HG02798 (cell line): ENCODE measurements around the gene CDCP1.

ENCODE experiments used
- ATAC-seq: cut with Tn5 transposase; IDR thresholded peaks from one replicate; pipeline ENCODE4 v1.9.1; 2021; ENCODE audit warnings: mild to moderate bottlenecking; ENCODE audit not compliant: unreplicated experiment, poor library complexity

CDCP1 gene, protein sequence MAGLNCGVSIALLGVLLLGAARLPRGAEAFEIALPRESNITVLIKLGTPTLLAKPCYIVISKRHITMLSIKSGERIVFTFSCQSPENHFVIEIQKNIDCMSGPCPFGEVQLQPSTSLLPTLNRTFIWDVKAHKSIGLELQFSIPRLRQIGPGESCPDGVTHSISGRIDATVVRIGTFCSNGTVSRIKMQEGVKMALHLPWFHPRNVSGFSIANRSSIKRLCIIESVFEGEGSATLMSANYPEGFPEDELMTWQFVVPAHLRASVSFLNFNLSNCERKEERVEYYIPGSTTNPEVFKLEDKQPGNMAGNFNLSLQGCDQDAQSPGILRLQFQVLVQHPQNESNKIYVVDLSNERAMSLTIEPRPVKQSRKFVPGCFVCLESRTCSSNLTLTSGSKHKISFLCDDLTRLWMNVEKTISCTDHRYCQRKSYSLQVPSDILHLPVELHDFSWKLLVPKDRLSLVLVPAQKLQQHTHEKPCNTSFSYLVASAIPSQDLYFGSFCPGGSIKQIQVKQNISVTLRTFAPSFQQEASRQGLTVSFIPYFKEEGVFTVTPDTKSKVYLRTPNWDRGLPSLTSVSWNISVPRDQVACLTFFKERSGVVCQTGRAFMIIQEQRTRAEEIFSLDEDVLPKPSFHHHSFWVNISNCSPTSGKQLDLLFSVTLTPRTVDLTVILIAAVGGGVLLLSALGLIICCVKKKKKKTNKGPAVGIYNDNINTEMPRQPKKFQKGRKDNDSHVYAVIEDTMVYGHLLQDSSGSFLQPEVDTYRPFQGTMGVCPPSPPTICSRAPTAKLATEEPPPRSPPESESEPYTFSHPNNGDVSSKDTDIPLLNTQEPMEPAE

DNA sequence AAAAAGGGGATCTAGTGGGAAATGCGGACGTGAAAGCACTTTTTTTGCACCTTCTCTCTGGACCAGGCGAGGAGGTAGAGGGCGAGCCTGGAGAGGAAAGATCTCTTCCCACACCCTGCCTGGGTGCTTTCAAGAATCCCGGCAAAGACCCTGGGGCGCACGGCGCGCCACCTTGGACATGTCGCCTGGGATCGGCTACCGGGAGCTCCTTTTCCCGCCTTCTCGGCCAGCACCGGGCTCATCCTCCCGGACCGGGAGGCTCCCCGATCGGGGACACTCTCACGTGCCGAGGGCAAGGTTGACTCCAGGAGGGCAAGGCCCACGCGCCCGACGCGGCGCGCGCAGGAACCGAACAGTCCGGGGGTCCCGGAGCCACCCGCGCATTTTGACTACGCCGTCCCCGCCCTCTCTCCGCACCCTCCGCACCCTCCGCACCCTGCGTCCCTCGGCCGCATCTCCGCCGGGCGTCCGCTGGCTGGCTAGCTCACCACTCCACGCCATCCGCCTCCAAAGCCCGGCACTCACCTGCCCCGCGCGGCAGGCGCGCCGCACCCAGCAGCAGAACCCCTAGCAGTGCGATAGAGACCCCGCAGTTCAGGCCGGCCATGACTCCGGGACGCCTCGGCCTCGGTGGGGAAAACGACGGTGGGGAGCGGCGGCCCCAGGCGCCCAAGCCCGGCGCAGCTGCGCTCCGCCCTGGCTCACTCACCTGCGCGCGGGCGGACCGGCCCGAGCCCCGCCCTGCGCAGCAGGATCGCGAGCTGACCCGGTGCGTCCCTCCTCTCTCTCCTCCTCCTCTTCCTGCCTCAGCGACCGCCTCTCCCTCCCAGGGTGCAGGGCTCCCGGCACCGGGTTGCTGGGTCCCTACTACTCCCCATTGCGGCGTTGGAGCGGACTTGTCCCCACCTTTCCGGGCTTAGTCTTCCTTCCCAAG, at the start of gene CDCP1:
CDCP1 (minus strand) TSS at position 698 of the 934 bp plus-strand sequence; CDS start at position 607, 91 bp downstream.
- no peak for ATAC-seq

DNA sequence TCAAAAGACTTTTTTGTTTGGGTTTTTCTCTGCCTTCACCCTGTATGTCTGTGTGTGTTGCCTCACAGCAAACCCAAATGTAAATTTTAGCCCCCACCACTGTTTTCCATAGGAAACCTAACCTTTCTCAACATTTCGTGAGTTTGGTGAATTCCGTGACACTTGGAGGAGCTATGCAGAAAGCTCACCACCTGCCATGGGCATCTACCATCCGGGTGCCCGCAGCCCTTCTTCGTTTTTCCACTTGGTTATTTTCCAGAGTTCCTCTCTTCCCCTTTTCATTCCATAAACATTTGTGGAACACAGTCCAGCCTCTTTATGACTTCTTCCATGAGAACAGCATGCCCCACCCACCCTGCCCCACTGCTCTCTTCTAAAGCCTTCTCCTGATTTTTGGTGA, 48.6 kb upstream of the CDCP1 start:
- no peak for ATAC-seq

DNA sequence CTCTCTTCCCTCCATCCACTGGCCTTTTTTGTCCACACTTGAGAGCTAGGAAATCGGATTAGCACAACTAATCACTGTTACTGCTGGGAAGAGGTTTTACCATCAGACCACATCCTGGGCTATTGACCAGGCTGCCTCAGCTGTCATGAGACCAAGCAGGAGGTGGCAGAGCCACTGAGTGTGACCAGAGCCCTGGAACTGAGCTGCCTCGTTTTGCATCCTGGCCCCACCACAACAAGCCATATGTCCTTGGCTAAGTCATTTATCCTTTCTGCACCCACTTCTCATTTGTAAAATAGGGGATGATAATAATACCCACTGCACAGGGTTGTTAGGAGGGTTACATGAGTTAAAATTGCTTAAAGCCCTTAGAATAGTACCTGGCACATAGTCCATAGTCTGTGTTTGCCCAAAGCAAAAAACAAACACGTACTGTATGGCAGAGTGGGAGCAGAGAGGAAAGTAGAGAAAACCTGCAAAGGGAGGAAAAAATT, 45.8 kb upstream of the CDCP1 start:
- ATAC-seq: no peak

DNA sequence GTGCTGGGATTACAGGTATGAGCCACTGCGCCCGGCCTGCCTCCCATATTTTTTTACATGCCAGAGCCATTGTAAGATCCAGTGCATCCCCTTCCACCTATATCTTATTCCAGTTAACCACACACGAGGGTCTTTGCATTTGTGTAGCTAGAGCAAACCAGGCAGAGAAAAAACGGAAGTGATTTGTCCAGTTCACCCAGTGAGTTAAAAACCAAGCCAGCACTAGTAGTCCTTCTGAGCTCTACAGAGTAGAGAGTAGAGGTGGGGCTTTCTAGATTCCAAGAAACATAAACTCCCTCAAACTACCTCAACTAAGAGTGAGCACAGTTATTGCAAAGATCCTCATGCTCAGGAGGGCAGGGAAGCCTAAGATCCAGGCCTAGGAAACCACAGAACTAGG, 45.2 kb upstream of the CDCP1 start:
- no peak for ATAC-seq

DNA sequence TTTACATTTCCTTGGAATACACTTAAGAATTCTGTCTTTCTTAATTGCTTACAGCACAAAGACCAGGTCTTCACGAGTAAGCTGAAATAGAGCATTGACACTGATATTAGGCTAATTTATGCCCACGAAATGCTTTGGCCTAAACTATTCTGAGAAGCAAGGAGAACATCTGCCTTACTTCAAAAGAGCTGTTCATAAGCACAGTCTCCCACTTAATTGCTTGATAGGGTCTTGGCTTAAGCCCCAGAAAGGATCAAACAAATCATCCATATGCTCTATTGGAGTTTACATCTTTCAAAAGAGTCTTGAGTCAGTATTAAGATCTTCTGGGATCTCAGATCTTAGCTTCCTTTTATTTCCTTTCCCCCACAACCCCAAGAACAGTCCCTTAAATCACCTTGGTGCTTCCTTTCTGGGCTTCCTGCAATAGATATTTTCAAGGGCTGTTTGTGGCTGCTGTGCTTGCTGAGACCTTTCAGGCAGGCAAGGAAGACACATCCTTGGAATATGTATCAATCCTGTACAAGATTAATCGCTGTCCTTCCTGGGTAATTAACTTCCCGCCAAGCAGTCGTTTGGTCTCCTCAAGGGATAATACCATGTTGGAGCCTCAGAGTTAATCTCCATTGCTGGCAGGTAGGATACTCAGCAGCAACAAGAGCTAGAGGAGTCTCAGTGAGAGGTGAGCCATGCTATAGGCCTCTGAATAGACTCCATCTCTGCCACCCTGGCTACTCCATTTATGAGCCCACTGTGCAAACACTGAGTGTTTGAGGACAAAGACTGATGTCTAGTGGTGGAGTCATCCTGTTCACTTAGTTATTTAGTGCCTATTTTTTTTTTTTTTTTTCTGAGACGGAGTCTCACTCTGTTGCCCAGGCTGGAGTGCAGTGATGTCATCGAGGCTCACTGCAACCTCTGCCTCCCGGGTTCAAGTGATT, 42.8 kb upstream of the CDCP1 start:
- ATAC-seq: no peak

DNA sequence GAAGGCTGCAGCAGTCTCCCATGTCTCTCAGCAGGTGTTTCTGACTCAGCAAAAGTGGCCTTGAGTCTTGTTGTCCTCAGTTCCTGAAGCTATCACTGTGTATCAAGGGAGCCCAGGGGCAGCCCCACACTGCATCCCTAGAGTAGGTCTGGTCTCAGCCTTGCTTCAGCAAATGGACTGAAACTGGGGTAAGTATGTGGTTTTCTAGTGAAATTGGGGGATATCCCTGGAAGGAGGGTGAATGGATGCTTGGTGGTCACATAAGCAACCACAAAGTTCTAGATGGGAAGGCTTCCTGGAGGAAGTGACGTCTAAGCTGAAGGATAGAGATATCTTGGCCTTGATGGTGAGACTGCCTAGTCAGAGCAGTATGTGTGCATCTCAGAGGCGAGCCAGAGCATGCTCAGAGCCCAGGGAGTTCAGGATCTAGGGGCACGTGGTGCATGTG, 41.5 kb upstream of the CDCP1 start:
- peak; percentile 48 for ATAC-seq

DNA sequence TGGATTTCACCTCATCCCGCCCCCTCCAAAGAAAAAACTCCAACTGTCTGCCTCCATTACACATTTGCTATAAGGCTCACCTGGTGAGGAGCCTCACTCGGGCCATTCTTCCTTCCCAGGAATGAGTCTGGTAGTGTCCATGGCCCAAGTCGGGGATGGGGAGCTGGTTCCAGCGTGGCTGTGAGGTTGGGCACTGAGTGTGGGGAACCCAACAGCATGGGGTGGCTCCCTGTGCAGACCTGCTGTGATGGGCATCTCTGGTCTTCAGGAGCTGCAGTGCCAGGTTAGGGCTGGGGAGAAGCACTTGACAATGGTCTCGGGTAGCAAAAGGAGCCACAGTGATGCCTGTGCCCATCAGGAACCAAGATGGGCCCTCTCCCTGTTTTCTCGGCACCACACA, 40.7 kb upstream of the CDCP1 start:
- no peak for ATAC-seq

DNA sequence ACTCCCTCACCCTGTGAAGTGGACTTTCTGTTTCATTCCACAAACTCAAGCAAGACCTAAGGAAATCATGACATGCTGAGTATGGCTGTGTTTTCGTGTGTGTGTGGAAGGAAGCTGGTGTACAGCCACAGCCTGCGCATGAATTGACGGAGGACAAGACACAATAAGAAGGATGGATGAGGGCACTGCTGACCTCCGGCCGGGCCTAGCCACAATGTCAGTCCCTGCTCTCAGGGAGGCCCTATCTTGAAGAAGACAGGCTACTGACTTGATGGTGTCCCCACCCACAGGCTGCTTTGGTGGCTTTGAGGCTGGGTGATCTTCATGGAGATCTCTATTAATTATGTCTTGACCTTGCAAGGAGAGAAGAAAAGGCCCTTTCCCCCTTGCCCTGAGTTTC, 39.3 kb upstream of the CDCP1 start:
- no peak for ATAC-seq

DNA sequence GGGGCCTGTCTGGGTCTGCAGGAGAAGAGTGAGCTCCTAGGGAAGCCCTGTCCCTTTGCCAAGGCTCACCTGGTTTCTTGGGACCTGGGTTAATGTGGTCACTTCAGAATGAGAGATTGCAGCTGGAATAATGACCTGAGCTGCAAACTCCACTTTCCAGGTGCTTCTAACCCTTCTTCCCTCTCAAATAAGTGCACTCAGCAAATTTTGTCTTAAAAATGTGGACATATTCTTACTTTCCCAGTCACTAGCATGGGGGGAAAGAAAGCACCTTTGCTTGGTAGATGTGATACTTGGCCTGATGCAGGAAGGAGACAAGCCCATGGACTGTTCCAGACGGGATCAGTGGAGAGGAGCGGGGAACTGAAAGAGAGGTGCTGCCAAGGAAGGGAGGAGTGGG, 38.9 kb upstream of the CDCP1 start:
- ATAC-seq: no peak

DNA sequence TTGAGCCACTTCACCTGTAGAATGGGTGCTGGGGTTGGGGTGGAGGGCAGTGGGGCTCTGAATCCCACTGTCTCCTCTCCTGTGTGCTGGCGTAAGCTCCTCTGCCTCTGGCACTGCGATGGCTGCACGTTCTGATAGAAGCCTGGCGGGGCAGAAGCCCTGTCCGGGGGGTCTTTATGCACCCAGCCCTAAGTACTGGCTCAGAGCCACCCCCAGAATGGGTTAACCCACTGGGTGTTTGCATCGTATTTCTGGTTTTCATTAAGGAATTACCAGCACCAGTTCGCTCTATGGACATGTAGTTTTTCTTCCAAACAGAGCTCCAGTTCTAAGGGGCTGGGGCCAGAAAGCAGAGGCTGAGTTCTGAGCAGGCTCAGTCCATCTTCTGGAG, 37.7 kb upstream of the CDCP1 start:
- no peak for ATAC-seq

DNA sequence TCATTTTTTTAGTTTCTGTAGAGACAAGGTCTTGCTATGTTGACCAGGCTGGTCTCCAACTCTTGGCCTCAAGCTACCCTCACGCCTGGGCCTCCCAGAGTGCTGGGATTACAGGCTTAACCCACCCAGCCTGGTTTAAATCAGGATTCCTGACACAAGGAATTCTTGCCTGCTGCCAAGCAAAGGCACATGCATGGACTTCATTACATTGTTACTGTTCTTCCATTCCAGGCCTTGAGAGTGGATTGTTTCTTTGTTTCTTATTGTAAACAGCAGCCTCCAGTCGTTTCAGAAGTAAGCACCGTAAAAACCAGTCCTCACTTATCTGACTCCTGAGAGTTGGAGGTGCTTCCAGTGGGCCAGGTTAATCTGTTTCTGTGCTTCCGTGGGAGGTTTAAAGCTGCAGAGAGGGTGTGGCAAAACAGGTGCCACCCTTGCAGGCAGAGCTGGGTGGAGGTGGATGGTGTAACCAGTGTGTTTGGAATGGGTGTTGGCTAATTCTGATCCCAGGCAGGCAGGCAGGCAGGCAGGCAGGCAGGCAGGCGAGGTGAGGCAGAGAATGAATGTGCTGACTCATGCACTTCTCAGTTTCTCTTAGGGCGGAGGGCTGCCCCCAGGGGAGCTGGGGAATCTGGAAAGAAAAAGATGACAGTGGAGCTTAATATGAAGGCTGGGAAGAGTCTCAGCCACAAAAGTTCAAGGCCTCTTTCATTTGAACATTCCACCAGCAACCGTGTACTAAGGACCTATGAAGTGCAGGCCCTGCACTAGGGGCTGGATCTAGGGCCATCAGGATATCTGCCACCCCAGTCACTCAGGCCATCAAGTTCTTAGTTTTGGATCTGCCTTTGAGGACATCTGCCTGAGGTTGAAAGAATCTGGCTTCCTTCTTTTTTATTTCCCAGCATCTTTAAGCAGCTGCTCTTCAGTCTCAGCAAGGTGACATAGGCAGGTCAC, 37.0 kb upstream of the CDCP1 start:
- no peak for ATAC-seq

DNA sequence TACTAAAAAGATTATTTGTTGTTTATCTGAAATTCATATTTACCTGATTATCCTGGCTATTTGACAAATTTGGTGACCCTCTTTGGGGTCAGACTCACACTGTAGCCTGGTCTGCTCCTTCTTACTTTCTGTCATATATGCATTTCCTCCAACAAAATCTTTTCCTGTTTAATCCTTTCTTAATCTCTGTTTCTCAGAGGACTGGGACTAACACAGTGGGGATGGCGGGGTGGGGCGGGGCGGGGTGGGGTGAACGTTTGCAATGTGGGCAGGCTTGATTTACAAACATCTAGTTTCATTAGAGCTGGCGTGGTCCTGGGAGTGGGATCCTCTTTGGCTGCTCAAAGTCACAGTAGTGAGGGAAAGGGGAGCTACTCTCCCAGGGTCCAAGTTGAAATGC, 35.3 kb upstream of the CDCP1 start:
- ATAC-seq: no peak

DNA sequence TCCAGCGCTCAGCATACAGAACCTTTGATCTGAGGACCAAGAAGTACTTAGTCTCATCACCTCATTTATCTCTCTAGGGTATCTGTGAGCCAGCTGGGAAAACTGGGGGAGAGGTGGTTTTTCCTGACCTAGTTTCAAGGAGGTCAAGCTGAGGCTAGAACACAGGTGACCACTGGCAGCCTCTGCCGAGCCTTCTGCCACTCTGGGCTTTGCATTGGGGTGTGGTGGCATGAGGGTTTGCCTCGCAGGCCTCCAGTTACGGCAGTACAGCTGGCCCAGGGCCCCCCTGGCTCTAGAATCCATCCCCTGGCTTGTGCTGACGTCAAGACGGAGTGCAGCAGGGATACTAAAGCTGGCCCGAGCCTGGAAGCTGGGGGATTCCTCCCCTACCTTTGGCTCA, 34.7 kb upstream of the CDCP1 start:
- ATAC-seq: no peak

DNA sequence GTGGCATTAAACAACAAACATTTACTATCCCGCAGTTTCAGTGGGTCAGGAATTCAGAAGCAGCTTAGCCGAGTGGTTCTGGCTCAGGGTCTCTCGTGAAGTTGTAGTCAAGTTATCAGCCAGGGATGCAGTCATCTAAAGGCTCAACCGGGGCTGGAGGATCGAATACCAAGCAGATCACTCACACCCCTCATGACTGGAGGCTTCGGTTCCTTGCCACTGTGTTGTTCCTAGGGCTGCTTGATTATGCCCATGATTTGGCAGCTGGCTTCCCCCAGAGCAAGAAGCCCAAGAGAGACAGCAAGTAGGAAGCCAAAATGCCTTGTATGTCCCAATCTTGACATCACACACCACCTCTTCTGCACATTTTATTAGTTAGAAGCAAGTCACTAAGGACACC, 33.9 kb upstream of the CDCP1 start:
- no peak for ATAC-seq

DNA sequence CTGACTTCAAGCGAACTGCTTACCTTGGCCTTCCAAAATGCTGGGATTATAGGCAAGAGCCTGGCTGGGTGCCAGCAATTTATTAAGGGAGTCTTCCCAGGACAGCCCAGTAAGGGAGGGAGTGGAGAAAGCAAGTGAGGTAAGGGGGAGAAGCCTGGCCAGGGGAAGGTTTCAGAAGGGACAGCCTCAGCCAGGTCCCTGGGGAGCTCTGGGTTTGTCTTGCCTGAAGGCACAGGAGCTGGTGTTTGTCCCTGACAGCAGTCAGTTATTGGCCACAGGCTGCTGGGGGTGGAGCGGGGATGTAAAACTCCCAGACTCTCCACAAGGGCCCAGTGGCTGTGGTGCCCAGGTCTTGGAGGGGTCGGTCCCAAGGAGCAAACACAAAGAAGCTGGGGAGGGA, 33.0 kb upstream of the CDCP1 start:
- no peak for ATAC-seq

DNA sequence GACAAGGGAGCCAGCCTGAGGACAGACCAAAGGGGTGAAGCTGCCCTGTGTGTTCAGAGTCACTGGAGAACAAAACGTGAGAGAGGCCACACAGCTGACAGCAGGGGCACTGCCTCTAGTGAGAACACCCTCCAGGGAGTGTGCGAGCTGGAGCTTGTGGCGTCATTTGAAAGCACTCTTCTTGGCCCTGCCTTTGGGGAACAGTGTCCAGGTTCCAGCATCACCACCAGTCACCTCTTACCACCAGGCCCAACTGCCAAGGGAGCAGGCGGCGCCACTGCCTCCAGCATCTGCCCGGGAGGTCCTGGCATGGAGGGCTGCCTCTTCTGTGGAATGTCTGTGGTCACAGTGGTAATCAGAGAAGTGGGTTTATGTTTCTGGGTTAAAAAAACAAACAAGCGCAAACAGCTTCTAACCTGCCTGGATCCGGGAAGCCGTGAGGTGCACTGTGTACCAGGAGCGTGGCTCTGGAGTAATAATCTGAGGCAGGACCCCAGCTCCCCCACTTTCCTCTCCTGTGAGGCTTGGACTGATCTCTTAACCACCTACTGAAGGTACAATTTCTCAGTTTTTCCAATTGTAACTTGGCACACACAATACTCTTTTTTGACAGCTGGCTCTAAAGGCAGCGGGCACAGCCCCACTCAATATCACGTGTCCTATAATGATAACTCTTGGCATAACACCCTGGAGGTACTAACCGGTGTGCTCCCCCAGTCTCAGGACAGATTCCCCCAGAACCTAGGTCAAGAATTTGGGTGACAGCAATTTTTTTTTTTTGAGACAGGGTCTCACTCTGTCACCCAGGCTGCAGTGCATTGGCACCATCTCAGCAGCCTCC, 32.2 kb upstream of the CDCP1 start:
- ATAC-seq: no peak

DNA sequence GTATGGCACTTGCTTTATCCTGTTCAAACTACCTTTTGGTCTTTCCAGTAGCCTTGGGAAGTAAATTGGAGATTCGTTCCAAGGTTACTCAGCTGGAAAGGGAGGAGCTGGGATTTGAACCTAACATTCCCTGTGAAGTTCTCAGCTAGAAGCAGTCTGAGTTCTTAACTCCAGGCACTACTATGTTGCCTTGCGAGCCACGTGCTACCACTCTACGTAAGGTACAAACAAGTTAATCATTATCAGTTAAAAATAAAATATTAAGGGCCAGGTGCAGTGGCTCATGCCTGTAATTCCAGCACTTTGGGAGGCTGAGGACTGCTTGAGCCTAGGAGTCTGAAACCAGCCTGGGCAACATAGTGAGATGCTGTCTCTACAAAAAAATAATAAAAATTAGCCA, 30.7 kb upstream of the CDCP1 start:
- ATAC-seq: no peak
